Activated CD8-positive, alpha-beta memory T cell treated with anti-CD3 and anti-CD28 coated beads for 36 hours (primary cell): ENCODE results near the gene ME3. TPM values are rescaled to one million over a fixed set of nuclear protein-coding genes. Genes with fewer than 3 reads are reported as not detected.

ENCODE experiments used
- CTCF ChIA-PET: fragments of 350-600 bp; sonication (Branson Sonifier 250); formaldehyde crosslinking; loops from one replicate; lab custom pipeline; 2021; ENCODE audit warnings: antibody characterized with exemption; lab: Charles Lee
- POLR2A ChIA-PET: fragments of 350-600 bp; sonication (Branson Sonifier 250); formaldehyde crosslinking; loops from one replicate; lab custom pipeline; 2021; ENCODE audit warnings: antibody characterized with exemption; lab: Charles Lee
- total RNA-seq, 2 experiments: library from RNA; stranded (reverse); gene quantifications; one replicate each; pipeline ENCODE4 v1.2.3, GENCODE V29; 2021

Gene ME3
- total RNA-seq, 2 experiments from 2014 or later, result 1.8 TPM

DNA sequence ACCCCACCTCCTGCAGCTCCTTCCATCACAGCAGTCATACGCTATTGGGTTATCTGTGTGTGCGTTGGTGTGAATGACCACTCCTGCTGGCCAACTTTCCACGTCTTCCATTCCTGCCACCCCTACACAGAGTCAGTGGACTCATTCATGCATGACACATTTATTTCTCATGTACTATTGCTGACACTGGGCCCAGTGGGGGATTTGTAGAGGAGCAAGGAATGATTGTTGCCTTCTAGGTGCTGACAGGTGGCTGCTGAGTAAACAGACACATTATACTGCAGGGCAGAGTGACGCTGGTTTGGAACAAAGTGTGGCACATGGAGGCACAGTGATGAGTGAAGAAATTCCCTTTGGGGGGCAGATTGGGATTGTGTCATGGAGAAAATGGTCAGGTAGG, 183.9 kb downstream of the ME3 start:
- ChIA-PET POLR2A (no interaction called here), CTCF (no interaction called here)

DNA sequence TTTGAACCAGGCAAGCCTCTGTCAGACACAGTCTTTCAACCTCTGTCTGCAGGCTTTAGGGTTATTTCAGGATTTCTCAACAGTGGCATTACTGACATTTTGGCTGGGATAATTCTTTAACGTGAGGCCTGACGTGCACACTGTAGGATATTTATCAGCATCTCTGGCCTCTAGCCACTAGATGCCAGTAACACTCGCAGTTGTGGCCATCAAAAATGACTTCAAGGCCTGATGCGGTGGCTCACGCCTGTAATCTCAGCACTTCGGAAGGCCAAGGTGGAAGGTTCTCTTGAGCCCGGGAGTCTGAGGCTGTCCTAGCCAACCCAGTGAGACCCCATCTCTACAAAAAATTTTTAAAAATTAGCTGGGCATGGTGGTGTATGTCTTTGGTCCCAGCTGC, 184.7 kb downstream of the ME3 start:
- POLR2A ChIA-PET, result no interaction called here
- CTCF ChIA-PET, result no interaction called here

DNA sequence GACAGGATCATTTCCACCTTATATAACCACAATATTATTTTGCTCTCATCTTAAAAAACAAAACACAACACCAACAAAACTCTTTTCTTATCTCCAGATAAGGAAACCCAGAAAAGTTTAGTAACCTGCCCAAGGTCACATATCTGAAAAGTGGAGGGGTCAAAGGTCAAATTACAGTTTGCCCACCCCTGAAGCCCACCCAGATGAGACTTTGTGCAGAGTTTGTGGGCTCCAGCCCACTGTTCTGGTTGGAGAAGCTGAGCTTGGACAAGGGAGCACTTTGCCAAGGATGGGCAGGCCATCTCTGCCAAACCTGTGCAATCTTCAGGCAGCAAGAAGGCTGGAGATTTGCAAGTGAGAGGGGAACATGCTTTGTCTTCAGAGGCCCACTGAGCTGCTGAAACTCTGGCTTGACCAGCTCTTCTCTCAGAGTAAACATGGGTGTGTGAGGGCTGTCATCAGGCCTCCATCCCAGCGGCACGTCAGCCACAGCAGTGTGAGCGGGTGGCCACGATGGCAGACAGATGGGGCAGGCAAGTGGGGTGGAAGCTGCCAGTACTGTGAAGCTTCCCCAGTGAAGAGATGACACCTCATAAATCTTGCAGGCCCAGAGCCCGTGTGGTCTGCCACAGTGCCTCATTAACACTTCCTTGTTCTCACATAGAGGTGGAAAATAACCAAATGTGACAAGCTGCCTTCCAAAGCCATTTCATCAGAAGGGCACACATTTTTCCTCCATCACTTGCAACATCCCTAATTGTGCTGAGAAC, 186.0 kb downstream of the ME3 start:
- POLR2A ChIA-PET, result no interaction called here
- CTCF ChIA-PET, result no interaction called here

DNA sequence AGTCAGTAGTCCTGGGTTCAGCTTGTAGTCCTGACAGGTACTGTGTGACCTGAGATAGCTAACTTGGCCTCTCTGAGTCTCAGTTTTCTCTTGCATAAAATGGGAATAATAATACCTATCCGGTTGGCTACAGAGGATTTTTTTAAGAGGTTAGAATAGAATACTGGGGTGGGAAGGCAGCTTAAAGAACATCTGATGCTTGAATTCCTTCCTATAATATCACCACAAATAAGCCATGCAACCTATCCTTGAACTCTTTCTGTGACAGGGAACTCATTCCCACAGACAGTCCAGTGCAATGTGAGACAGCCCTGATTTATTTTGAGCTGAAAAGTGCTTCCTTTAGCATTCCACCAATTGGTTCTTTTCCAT, 187.6 kb downstream of the ME3 start:
- ChIA-PET POLR2A (no interaction called here), CTCF (no interaction called here)

DNA sequence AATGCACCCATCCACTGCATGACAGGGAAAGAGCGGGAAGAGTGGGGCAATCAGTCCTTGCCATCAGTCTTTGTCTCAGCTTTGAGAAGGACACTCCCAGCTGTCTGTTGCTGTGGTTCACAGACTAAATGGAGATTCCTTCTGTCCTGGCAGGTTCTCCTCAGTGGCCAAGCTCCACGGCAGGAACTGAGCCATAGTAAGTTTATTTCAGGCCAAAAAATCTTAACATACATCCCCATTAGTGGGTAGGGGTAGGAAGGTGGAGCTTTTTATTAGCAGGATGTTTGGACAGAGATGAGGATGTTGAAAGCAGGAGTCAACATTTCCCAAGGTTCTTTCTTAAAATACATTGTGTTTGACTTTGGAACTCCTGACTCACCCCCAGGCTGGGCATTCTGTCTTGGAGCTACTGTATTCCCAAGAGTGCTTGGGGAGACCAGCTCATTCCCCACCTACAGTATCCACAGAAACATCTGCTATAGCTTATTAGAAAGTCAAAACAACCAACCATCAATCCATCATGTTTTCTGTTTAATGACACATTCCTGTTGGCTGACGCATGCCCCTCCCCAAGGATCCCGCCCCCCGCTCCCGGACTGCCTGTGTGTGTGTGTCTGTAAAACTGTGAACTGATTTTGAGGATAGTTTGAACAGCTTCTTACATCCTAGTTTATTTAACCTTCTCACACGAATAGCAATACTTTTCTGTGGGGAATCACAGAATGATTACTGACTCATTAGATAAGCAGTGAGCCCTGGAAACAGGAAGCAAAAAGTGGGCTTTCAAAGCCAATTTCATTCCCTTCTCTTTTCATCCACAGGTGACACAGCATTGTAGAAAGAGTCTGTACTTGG, 188.2 kb downstream of the ME3 start:
- CTCF ChIA-PET, result no interaction called here
- POLR2A ChIA-PET, result no interaction called here

DNA sequence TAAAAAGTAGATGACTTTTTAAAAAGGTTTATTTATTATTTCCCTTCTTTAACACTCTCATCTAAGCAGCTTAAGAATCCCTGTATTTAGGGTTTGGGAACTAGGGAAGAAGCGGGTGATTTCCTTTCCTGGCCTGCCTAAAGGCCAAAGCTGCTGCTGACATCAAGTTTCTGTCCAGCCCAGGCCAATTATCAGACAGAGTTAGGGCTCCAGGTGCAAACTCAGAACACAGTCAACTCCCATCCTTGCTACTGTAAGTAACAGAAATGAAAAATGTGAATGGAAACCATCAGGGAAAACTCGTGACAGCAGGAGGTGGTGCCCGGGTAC, 188.8 kb downstream of the ME3 start:
- CTCF ChIA-PET, result no interaction called here
- POLR2A ChIA-PET, result no interaction called here

DNA sequence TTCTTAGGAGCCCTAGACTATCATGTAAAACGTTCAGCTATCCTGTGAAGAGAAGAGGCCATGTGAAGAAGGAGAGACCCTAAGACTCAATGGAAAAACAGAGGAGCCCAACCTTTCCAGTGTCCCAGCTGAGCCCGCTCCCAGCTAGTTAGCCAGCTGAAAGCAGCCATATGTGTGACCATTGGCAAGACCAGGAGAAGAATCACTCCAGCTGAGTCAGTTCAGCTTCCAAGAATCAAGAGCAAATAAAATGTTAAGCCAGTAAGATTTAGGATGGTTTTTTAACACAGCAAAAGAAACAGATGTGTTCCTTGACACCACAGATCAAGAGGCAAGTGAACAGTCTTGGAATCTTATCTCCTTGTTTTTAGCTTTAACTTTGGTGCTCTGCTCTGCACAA, 189.7 kb downstream of the ME3 start:
- POLR2A ChIA-PET, result no interaction called here
- CTCF ChIA-PET, result interaction anchor here (0.7 kb wide), 1 partner anchor 384 kb away, joined by 3 read pairs; no protein-coding TSS in a partner anchor

DNA sequence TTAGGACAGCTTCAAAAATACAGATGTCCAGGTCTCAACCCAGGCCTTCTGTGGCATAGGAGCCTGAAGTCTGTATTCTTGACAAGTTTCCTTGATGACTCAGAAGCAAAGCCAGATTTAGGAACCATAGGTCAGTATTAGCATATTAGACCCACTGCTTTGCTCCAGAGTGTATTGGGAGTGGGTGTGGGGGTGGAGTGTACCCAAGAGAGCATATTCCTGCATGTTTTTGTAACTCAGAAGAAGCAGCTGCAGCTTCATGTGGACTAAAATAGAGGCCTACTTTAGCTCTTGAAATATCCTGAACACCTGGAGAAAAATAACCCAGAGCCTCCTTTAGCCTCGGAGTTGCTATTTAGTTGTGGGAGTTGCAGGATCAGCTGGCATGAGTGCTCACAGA, 191.0 kb downstream of the ME3 start:
- ChIA-PET CTCF (interaction anchor here (1.3 kb wide), 1 partner anchor 25 kb away, joined by 4 read pairs; no protein-coding TSS in a partner anchor), POLR2A (no interaction called here)

DNA sequence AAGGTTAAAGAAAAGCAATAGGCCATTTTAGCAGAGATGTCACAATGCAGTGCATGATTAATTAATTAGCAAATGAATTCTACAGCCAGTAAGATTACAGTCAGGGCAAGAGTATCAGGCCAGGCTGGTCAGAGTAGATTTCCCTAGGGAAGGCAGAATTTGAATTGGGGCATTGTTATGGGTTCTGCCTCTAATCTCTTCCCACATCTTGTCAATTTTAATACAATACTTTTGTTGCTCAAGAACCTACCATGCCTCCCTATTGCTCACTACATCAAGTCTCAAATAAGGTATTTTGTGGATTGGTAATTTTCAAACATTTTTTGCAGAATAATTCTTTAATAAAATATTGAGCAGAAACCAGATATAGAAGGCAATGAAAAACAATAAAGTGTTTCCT, 194.1 kb downstream of the ME3 start:
- POLR2A ChIA-PET, result no interaction called here
- CTCF ChIA-PET, result no interaction called here

GRCh38 chr11:86477495-86478155, 194.8 kb downstream of the ME3 start:
- POLR2A ChIA-PET, result no interaction called here

DNA sequence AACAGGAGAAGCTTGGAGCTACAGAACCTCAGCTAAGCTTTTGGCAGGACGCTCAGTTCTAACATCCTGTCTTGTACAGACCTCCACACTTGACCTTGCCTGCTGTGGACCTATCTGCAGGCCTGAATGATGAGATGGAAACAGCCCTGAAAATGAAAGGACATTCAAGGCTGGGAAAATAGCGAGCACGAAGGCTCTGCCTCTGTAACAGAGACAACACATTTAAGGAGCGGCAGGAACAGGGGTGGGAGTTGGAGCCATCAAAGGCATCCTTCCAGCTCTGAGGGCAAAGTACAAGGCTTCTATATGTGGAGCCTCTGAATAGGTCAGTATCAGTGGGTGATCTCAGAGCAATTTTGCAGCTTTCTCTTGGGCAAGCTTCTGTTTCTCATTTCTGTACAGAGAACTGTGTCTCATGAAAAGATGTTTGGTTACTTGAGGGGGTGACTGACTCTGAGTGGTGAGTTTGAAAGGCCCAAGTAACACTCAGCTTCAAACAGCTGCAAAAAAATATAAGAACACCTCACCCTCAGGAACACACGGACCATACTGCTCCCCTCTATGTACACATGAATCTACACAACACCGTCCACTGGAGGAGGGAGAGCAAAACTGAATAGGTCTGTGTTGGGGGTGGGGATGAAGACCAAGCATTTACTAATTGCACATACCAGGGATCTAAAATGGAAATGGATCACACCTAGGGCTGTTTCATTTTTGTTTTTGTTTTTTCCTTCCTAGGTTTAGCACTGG, 196.1 kb downstream of the ME3 start:
- ChIA-PET CTCF (no interaction called here), POLR2A (no interaction called here)

More at GRCh38 chr11:86477495-86478155, 194.8 kb downstream of the ME3 start:
- CTCF ChIA-PET, result no interaction called here

- POLR2A ChIA-PET, result no interaction called here
- CTCF ChIA-PET, result interaction anchor here (0.6 kb wide), 1 partner anchor 10 kb away, joined by 3 read pairs; no protein-coding TSS in a partner anchor
Measured at GRCh38 chr11:86475027-86475426, 197.4 kb downstream of the ME3 start.

DNA sequence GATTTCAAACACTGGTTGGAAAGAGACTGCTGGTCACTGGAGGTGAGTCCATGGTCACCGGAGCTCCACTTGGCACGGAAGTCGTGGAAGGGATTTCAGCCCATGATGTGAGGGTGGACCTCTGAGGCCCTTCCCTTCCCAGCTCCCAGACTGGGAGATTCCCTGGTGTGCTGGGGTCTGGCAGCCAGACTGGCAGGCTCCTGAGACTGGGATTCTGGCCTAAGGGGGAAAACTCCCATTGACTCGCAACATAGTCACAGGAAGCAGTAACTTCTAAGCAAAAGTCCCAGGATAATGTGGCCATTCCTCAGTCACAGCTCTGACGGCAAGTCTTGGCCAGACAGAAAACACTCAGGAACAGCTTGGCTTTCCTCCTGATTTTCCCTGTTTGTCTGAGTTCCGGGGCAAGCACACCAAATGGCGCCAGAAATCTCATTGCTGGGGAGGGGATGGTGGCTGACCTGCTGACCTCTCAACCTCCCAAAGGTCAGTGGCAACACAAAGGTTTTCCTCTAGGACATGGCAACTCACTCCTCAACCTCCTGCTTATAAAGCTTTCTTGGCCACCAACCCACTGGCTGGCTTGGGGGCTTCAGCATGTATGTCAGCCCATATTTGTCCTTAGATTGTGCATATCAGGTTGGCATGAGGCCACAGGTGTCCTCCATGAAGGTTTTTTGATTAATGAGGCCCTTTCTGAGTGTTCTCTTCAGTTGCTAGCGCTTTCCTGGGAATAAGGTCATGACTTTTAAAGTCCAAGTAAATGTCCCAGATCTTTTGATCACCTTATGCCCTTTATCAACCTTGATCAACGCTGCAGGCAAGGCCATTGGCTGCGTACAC, 198.2 kb downstream of the ME3 start:
- ChIA-PET POLR2A (no interaction called here), CTCF (no interaction called here)

DNA sequence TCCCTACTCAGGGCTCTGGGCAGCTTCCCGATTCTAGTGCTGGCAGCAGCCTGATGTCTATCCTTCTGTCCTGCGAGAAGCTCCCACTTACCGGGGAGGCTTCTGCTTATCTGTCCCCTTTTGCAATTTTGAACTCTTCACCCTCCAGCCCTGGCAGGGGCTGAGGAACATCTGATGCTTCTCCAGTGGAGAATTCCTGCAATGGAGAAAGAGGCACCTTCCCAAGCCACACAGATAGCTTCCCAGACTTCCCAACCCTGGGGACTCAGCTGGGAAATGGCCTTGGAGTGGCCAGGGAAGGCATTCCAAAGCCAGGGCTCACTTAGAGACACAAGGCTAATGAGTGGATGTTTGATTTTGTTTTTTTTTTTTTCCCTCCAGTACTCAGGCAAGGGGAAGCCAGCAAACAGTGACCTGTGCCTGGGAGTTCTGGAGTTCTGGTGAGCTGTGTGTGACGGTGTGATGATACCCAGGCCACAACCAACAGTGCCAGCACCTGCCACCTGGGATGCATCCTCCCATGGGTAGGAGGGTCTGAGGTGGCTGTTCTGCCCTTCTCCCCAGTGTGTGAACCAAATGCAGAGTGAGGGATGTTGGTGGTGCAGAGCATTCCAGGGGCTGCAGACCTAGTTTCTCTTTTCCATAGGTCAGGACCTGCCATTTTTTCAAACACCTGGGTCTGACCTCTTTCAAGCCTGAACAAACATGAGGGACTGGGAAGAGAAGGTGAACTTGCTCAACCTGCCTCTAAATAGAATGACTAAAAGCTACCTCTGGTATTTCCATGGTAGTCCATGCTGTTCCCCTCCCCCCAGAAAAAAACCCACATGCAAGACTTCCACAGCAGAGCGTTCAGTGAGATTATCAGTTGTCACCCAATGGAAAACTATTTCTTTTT, 202.7 kb downstream of the ME3 start:
- ChIA-PET POLR2A (no interaction called here), CTCF (interaction anchor here (1.2 kb wide), 1 partner anchor 13 kb away, joined by 3 read pairs; no protein-coding TSS in a partner anchor)

DNA sequence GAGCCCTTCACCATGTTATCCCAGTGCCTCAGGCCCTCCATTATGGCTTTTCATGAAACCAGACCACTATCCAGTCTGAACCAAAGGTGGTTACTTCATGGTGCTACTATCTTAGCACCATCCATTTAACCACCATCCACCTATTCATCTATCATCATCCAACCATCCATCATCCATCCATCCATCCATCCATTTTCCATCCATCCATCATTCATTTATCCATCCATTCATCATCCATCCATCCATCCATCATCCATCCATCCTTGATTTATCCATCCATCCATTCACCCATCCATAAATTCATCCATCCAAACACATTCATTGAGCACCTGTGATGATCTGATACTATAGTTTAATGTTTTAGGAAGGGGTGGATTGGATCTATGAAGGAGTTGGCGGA, 204.2 kb downstream of the ME3 start:
- CTCF ChIA-PET, result no interaction called here

GRCh38 chr11:86464509-86465221, 207.8 kb downstream of the ME3 start:
- ChIA-PET CTCF (interaction anchor here (1.2 kb wide), 1 partner anchor 16 kb away, joined by 3 read pairs; no protein-coding TSS in a partner anchor), POLR2A (interaction anchor here (0.7 kb wide), 1 partner anchor 121 kb away, joined by 6 read pairs; no protein-coding TSS in a partner anchor)

More for the DNA sequence above, 204.2 kb downstream of the ME3 start:
- POLR2A ChIA-PET, result no interaction called here

- ChIA-PET POLR2A (no interaction called here), CTCF (interaction anchor here (1.2 kb wide), 1 partner anchor 15 kb away, joined by 3 read pairs; no protein-coding TSS in a partner anchor)
Measured at GRCh38 chr11:86463955-86464354, 208.5 kb downstream of the ME3 start.
